HG03565 (cell line): ENCODE data around the gene GYPE.
A peak's percentile ranks its signal among the peaks of the same experiment; 100 is the strongest.
"Not testable (repeated sequence)": the region's sequence is repeated elsewhere in the genome, so short reads cannot be mapped to it uniquely, and the experiment has no call there.

Experiments
- ATAC-seq: cut with Tn5 transposase; IDR thresholded peaks from one replicate; pipeline ENCODE4 v1.9.1; 2021; ENCODE audit warnings: mild to moderate bottlenecking, moderate library complexity; ENCODE audit not compliant: unreplicated experiment

The GYPE gene

GRCh38 chr4:143905440-143905839, at the start of gene GYPE:
Gene GYPE, minus strand, starts transcription at chr4:143905559. Its CDS starts 52 bp downstream, at chr4:143905507.
- not testable (repeated sequence) for ATAC-seq

DNA sequence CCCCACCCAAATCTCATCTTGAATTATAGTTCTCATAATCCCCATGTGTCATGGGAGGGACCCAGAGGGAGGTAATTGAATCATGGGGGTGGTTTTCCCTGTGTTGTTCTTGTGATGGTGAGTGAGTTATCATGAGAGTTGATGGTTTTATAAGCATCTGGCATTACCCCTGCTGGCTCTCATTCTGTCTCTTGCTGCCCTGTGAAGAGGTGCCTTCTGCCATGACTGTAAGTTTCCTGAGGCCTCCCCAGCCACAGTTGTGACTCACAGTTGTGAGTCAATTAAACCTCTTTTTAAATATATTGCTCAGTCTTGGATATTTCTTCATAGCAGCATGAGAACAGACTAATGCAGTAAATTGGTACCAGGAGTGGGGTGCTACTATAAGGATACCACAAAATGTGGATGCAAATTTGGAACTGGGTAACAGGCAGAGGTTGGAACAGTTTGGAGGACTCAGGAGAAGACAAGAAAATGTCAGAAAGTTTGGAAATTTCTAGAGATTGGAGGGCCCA, 46.2 kb upstream of the GYPE start:
- not testable (repeated sequence) for ATAC-seq

GRCh38 chr4:143950967-143951366, 45.6 kb upstream of the GYPE start:
- ATAC-seq: not testable (repeated sequence)

GRCh38 chr4:143950185-143950584, 44.8 kb upstream of the GYPE start:
- ATAC-seq: not testable (repeated sequence)

GRCh38 chr4:143947493-143947892, 42.1 kb upstream of the GYPE start:
- not testable (repeated sequence) for ATAC-seq

DNA sequence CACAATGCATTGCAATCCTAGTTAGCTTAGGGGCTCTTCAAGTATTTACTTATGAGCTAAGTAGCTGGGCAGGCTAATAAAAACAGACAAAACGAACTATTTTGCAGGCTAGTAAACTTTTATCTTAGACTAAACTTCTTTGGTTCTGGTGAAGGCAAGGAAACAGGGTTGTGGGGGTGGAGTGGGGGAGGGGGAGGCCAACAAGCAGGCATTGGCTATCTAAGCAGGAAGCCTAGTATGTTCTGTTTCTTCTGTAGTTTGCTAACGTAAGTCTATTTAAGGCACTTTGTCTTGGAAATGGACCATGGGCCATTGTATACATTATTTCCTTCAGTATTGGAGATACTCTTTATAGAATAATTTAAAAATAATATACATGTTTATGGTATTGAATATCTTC, 35.3 kb upstream of the GYPE start:
- ATAC-seq: not testable (repeated sequence)

GRCh38 chr4:143939528-143939927, 34.2 kb upstream of the GYPE start:
- no peak for ATAC-seq

DNA sequence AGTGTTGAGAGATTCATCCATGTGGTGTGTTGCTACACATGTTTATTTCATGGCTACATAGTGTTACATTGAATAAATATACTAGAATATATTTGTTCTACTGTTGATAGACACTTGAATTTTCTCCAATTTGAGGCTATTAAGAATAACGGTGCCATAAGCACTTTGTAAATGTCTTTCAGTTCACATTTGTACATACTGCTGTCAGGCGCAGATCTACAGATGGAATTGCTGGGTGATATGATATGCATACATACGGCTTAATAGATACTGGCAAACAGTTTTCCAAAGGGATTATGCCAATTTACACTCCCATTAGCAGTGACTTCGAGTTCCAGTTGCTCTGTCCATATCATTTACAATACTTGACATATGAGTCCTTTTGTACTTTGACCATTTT, 33.5 kb upstream of the GYPE start:
- not testable (repeated sequence) for ATAC-seq

GRCh38 chr4:143921181-143921580, 15.8 kb upstream of the GYPE start:
- no peak for ATAC-seq

DNA sequence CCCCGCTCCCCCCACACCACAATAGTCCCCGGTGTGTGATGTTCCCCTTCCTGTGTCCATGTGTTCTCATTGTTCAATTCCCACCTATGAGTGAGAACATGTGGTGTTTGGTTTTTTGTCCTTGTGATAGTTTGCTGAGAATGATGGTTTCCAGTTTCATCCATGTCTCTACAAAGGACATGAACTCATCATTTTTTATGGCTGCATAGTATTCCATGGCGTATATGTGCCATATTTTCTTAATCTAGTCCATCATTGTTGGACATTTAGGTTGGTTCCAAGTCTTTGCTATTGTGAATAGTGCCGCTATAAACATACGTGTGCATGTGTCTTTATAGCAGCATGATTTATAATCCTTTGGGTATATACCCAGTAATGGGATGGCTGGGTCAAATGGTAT, 11.1 kb upstream of the GYPE start:
- not testable (repeated sequence) for ATAC-seq

DNA sequence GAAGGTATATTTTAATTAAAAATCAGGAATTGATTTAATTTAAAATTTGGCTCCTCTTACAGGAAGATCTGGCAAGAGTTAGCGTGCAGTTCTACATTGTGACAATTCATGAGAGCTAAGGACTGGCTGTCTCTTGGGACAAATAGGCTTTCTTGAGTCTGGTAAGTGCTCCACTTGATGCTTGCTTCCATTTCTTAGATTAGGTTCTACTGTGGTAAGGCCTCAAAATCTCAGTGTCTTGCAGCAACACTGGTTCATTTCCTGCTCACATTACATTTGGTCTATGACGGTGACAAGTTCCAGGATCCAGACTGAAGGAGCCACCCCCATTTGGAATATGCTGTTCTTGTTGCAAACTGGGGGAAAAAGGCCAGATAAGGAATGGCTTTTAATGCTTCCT, 7.1 kb upstream of the GYPE start:
- not testable (repeated sequence) for ATAC-seq

GRCh38 chr4:143911528-143912417, 6.4 kb upstream of the GYPE start:
- peak; percentile 54 for ATAC-seq

DNA sequence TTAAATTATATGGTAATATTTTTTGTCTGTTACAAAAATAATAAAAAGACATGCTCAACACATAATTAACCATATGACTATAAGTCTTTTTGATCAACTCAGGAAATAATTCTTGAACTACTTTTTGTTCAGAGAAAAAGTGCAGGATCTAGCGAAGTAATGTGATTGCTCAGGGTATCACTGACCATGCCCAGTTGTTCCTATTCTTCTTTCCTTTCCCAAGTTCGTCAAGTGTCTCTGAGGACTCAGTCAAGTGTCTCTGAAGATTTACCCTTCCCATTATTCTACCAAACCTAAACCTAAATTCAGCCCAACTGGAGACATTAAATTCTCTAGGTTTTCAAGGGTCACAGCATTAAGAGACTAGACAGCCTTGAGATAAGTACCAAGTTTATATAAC, 5.5 kb upstream of the GYPE start:
- not testable (repeated sequence) for ATAC-seq

GRCh38 chr4:143907811-143908210, 2.5 kb upstream of the GYPE start:
- peak; percentile 55 for ATAC-seq

- not testable (repeated sequence) for ATAC-seq
These were observed 928 bp downstream of the GYPE start for GRCh38 chr4:143904431-143904830.

GRCh38 chr4:143890323-143890722, 15.0 kb downstream of the GYPE start:
- not testable (repeated sequence) for ATAC-seq

GRCh38 chr4:143888189-143888588, 17.2 kb downstream of the GYPE start:
- ATAC-seq: not testable (repeated sequence)

GRCh38 chr4:143884965-143885364, 20.4 kb downstream of the GYPE start:
- ATAC-seq: not testable (repeated sequence)

GRCh38 chr4:143883529-143883928, 21.8 kb downstream of the GYPE start:
- ATAC-seq: no peak

- no peak for ATAC-seq
These were observed 22.5 kb downstream of the GYPE start for GRCh38 chr4:143882892-143883291.

- not testable (repeated sequence) for ATAC-seq
These were observed 25.8 kb downstream of the GYPE start for GRCh38 chr4:143879561-143879960.

DNA sequence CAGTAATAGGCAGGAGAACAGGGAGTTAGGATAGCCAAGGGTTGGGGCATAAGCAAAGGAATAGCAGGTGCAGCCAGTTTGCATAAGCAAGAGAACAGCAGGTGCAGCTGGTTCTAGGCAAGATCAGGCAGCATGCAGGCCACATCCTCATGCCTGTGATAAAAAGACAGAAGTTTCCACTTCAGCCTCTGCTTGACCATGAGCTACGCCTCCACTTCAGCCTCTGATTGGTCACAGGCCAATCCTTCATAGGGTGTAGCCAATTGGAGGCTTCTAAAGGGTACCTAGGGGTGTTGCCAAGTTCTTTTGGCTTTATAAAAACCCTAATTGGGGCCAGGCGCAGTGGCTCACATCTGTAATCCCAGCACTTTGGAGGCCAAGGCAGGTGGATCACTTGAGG, 30.0 kb downstream of the GYPE start:
- ATAC-seq: not testable (repeated sequence)
